Measurements from ENCODE around the gene HAUS3. TPM values are rescaled to one million over a fixed set of nuclear protein-coding genes. Genes with fewer than 3 reads are reported as not detected.

HAUS3 gene
- total RNA-seq, 2 experiments from 2014 or later: 143 to 148 TPM

DNA sequence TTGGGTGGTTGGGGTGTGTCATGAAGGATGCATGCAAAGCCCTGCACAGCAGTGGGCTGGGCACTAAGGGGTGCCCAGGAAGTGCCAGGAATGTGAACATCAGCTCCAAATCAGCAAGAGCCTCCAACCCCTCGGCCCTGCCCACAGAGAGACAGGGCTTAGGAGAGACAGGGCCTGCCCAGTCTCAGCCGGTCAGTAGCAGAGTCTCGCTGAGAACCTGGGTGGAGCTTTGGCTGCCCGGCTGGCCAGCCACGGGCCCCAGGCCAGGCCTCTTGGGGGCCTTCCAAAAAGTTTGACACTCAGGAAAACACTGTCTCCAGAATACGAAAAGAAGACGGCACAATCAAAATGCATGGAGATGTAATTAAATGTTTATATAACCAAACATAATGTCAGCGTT is 24.3 kb upstream of the HAUS3 start:
- intact Hi-C loops (cut with DNase I, micrococcal nuclease): loop anchor here in 1 of 2 experiments (10.0 kb wide), 1 partner anchor 669 kb away; no protein-coding TSS in a partner anchor
- H3K27me3 ChIP-seq (ENCODE audit: control insufficient read depth in 1 of 2, insufficient read depth in 2 of 2, low read length in 2 of 2): no peaks in the 10 kb centered on the region
- peaks cover 14% of the 10 kb centered on the region for H3K4me1 ChIP-seq (ENCODE audit: insufficient read depth, low read length)
- H3K36me3 ChIP-seq (ENCODE audit: insufficient read depth, low read length): peaks cover 2% of the 10 kb centered on the region
- H3K4me3 ChIP-seq (ENCODE audit: low read length): no peak overlapping the region
- H3K9me3 ChIP-seq (ENCODE audit: control insufficient read depth in 1 of 2, insufficient read depth in 1 of 2, low read length in 2 of 2): no peaks in the 10 kb centered on the region
- DNase-seq (no peak), ATAC-seq (ENCODE audit: poor library complexity) (no peak)
- H3K36me3 Mint-ChIP-seq (ENCODE audit: low read depth): peaks cover 4% of the 10 kb centered on the region
- no peak overlapping the region for H3K4me3 Mint-ChIP-seq
- ChIA-PET POLR2A (interaction anchor here (0.9 kb wide), 1 partner anchor 23 kb away, joined by 3 read pairs; no protein-coding TSS in a partner anchor), CTCF (no interaction called here)
- H3K27me3 Mint-ChIP-seq: no peaks in the 10 kb centered on the region
- no peak overlapping the region for H3K27ac Mint-ChIP-seq
- TF ChIP-seq, protein P1, sequence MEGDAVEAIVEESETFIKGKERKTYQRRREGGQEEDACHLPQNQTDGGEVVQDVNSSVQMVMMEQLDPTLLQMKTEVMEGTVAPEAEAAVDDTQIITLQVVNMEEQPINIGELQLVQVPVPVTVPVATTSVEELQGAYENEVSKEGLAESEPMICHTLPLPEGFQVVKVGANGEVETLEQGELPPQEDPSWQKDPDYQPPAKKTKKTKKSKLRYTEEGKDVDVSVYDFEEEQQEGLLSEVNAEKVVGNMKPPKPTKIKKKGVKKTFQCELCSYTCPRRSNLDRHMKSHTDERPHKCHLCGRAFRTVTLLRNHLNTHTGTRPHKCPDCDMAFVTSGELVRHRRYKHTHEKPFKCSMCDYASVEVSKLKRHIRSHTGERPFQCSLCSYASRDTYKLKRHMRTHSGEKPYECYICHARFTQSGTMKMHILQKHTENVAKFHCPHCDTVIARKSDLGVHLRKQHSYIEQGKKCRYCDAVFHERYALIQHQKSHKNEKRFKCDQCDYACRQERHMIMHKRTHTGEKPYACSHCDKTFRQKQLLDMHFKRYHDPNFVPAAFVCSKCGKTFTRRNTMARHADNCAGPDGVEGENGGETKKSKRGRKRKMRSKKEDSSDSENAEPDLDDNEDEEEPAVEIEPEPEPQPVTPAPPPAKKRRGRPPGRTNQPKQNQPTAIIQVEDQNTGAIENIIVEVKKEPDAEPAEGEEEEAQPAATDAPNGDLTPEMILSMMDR (IDR thresholded peaks at IDR 0.05): no peak
- H3K9me3 Mint-ChIP-seq: no peaks in the 10 kb centered on the region
- H3K27ac ChIP-seq (ENCODE audit: low read depth in 1 of 2, low read length in 2 of 2): no peak overlapping the region
- H3K4me1 Mint-ChIP-seq (ENCODE audit: low read depth): no peaks in the 10 kb centered on the region

DNA sequence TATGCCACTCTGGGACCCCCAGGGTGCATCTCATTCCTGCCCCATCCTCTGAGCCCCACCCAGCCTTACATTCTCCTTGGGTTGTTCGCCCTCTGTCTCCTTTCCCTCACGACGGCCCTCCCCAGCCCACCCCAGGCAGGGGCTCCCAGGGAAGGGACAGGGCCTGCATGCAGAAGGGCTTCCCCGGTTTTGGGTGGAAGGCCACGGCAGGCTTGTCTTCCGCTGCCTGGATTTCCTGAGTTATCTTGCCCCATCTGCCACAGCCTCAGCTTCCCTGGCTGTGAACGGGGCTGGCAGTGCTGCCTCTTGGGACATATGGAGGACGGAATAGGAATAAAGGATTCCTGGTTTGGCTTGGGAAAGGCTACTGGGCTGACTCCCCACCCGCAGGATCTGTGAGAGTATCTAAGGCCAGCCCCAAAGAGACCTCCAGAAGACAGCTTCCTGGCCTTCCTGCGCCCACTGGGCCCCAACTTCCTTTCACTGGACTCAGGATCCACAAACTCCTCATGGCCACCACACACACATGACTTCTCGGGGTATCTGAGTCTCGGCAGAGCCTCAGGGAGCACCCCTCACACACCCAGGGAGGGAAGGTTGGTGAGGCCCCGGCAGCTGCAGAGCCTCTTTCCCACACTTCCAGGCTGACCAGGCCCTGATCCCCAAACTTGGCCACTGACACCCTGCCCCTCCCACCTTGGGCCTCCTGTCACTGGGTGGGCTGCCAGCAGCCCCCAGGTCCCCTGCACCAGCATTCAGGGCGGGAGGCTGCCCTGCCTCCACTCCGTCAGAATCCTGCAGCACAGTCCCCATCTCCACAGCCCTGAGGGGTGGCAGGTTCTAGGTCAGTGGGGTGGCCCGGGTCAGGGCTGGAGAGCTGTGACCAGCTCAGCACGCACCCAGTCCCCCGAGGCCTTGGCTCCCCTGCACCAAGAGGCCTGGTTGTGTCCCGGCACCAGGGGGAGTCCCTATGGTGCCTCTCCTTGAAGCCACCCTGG is 23.5 kb upstream of the HAUS3 start:
- ATAC-seq (ENCODE audit: poor library complexity) (no peak), DNase-seq (no peak)
- H3K4me1 Mint-ChIP-seq (ENCODE audit: low read depth): no peaks in the 10 kb centered on the region
- ChIA-PET CTCF (interaction anchor here (0.5 kb wide), 1 partner anchor 175 kb away, joined by 3 read pairs; no protein-coding TSS in a partner anchor), POLR2A (interaction anchor here (0.9 to 3.6 kb wide), 3 partner anchors 17 to 204 kb away, joined by 3 to 65 read pairs (median 3); partner anchors contain the start of gene RNF4)
- no peaks in the 10 kb centered on the region for H3K27me3 ChIP-seq (ENCODE audit: control insufficient read depth in 1 of 2, insufficient read depth in 2 of 2, low read length in 2 of 2)
- H3K9me3 ChIP-seq (ENCODE audit: control insufficient read depth in 1 of 2, insufficient read depth in 1 of 2, low read length in 2 of 2): no peaks in the 10 kb centered on the region
- no peaks in the 10 kb centered on the region for H3K9me3 Mint-ChIP-seq
- no peaks in the 10 kb centered on the region for H3K36me3 ChIP-seq (ENCODE audit: insufficient read depth, low read length)
- peaks cover 22% of the 10 kb centered on the region for H3K4me1 ChIP-seq (ENCODE audit: insufficient read depth, low read length)
- no peak overlapping the region for H3K27ac Mint-ChIP-seq
- intact Hi-C loops (cut with DNase I, micrococcal nuclease): loop anchor here in 1 of 2 experiments (10.0 kb wide), 1 partner anchor 669 kb away; no protein-coding TSS in a partner anchor
- no peak overlapping the region for H3K27ac ChIP-seq (ENCODE audit: low read depth in 1 of 2, low read length in 2 of 2)
- H3K27me3 Mint-ChIP-seq: no peaks in the 10 kb centered on the region
- TF ChIP-seq, protein P1 (IDR thresholded peaks at IDR 0.05): no peak
- H3K36me3 Mint-ChIP-seq (ENCODE audit: low read depth): peaks cover 4% of the 10 kb centered on the region
- H3K4me3 ChIP-seq (ENCODE audit: low read length): no peak overlapping the region
- H3K4me3 Mint-ChIP-seq: peak overlapping the region; percentile 11

DNA sequence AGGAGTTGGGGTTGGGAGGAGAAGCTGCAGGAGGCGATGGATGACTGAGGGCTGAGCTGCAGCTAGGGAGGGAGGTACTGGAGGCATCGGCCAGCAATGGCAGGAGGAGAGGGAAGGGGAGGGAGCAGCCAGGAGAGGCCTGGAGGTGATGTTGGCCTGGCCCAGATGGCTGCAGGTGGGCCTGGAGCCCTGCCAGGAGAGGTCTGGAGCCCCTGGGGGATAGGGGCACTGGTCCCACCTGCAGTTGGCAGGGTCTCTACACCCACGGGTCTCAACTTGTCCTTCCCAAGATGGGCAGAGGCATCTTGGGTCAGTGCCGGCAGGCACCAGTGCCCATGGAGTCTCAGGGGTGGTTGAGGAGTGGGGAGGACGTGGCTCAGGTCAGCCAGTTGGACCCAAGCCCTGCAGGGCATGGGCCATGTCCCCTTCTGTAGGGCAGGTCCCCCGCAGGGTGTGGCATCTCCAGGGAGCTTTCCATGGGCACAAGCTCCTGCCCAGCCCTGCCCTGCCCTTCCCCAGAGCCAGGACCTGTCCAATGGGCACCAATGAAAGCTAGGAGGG is 22.6 kb upstream of the HAUS3 start:
- Mint-ChIP-seq H3K27me3 (no peaks in the 10 kb centered on the region), H3K4me3 (no peak overlapping the region), H3K36me3 (ENCODE audit: low read depth) (peaks cover 4% of the 10 kb centered on the region), H3K4me1 (ENCODE audit: low read depth) (no peaks in the 10 kb centered on the region), H3K9me3 (no peaks in the 10 kb centered on the region), H3K27ac (no peak overlapping the region)
- CTCF ChIA-PET: interaction anchor here (1.6 kb wide), 1 partner anchor 17 kb away, joined by 3 read pairs; no protein-coding TSS in a partner anchor
- Histone ChIP-seq H3K4me1 (ENCODE audit: insufficient read depth, low read length) (peaks cover 30% of the 10 kb centered on the region), H3K9me3 (ENCODE audit: control insufficient read depth in 1 of 2, insufficient read depth in 1 of 2, low read length in 2 of 2) (no peaks in the 10 kb centered on the region), H3K27ac (ENCODE audit: low read depth in 1 of 2, low read length in 2 of 2) (peak overlapping the region in 1 of 2 donors; percentile 4), H3K4me3 (ENCODE audit: low read length) (no peak overlapping the region), H3K27me3 (ENCODE audit: control insufficient read depth in 1 of 2, insufficient read depth in 2 of 2, low read length in 2 of 2) (no peaks in the 10 kb centered on the region), H3K36me3 (ENCODE audit: insufficient read depth, low read length) (peaks cover 8% of the 10 kb centered on the region)
- POLR2A ChIA-PET: interaction anchor here (0.9 to 3.6 kb wide), 2 partner anchors 17 to 205 kb away, joined by 3 to 65 read pairs; partner anchors contain the start of gene RNF4
- intact Hi-C loops (cut with DNase I, micrococcal nuclease): loop anchor here in 1 of 2 experiments (5.0 to 10.0 kb wide), 3 partner anchors 98 to 670 kb away; partner anchors contain the start of gene NELFA
- DNase-seq (no peak), ATAC-seq (ENCODE audit: poor library complexity) (no peak)
- TF ChIP-seq, protein P1 (IDR thresholded peaks at IDR 0.05): no peak

Data from CD4-positive, alpha-beta T cell (primary cell).